Prostate gland (tissue), 2 donors: Measurements from ENCODE around the gene IL17RC. TPM values are rescaled to one million over a fixed set of nuclear protein-coding genes. Genes with fewer than 3 reads are reported as not detected.
A peak's percentile ranks its signal among the peaks of the same experiment; 100 is the strongest.
"Not testable (repeated sequence)": the region's sequence is repeated elsewhere in the genome, so short reads cannot be mapped to it uniquely, and the experiment has no call there.

Experiments used
- DNase-seq: peaks from one replicate; pipeline ENCODE4 v3.0.0-alpha.2; 2019; ENCODE audit warnings: low spot score
- H3K27ac ChIP-seq, 2 donors: fragments of 200-600 bp; sonication (generic); 2 replicates each; pipeline ENCODE4 v1.5.1; 2017 to 2019
- H3K27me3 ChIP-seq: fragments of 200-600 bp; sonication (generic); replicated peaks from 2 replicates; pipeline ENCODE4 v1.5.1; 2019; ENCODE audit not compliant: insufficient read depth
- H3K36me3 ChIP-seq, 2 donors: fragments of 200-600 bp; sonication (generic); 1 replicate in 1 of 2; 2 replicates in 1 of 2; pipeline versions ENCODE4 v1.5.1 to v1.8.1; 2017 to 2019
- H3K4me1 ChIP-seq: fragments of 200-600 bp; sonication (generic); replicated peaks from 2 replicates; pipeline ENCODE4 v1.5.1; 2019
- H3K4me3 ChIP-seq, 2 donors: fragments of 200-600 bp; sonication (generic); 2 replicates each; pipeline ENCODE4 v1.5.1; 2017 to 2019
- H3K9me3 ChIP-seq: fragments of 200-600 bp; sonication (generic); 2 replicates; pipeline ENCODE4 v1.5.1; 2017
- CTCF ChIP-seq, 4 experiments: fragments of 200-600 bp in 2 of 4; fragments of 450-650 bp in 2 of 4; sonication (generic) in 2 of 4; IDR thresholded peaks; 1 replicate in 3 of 4; 2 replicates in 1 of 4; pipeline ENCODE4 v1.5.1; 2016 to 2019; ENCODE audit warnings: antibody characterized with exemption in 4 of 4, mild to moderate bottlenecking in 2 of 4, moderate library complexity in 2 of 4
- POLR2A ChIP-seq: fragments of 450-650 bp; IDR thresholded peaks from one replicate; pipeline ENCODE4 v1.6.1; 2016; ENCODE audit warnings: antibody characterized with exemption, mild to moderate bottlenecking
- POLR2AphosphoS5 ChIP-seq: sonication (generic); formaldehyde crosslinking; IDR thresholded peaks from one replicate; pipeline ENCODE4 v1.6.1; 2017; ENCODE audit warnings: antibody characterized with exemption
- WGBS: methylation state at CpG from one replicate; pipeline ENCODE4 v1.1.5; 2018; 5-methylcytosine and 5-hydroxymethylcytosine counted together
- intact Hi-C: fragments of 100-400 bp; cut with DNase I; formaldehyde crosslinking; loops from one replicate; pipeline ENCODE4 v1.14.2; 2022
- total RNA-seq, 2 donors: library from RNA; depleted of rRNA; stranded (reverse); fragments of >200 nt; gene quantifications; one replicate each; pipeline ENCODE4 v1.1.0, GENCODE V29; 2016

Gene IL17RC
- total RNA-seq, 2 donors from 2014 or later = 80.7 to 152 TPM

DNA sequence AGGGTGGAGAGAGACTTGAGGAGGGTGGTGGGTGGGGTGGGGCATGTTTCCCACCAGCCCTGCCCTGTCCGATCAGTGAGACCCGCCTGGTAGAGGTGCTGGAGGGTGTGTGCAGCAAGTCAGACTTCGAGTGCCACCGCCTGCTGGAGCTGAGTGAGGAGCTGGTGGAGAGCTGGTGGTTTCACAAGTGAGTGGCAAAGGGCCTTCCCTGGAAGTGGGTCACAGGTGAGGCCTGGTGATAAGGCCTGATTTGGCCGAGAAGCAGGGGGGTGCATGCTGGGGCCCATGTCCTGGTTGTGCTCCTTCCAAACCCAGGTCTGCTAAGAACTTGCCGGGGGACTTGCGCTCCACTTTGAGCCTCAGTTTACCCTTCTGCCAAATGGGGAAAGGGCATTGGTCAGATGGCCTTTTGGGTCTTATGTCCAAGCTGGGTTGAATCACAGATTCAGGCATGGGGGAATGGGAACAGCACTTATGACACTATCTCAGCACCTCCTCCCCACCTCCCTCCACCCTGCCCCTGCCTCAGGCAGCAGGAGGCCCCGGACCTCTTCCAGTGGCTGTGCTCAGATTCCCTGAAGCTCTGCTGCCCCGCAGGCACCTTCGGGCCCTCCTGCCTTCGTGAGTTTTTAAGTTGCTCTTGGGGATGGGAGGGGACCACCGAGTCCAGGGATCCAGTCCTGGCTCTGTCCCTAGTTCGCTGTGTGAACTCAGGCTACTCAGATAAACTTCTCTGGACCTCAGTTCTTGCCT is 20.8 kb downstream of the IL17RC start:
- Histone ChIP-seq H3K4me1 (peaks cover 4% of the 10 kb centered on the region), H3K4me3 (no peak overlapping the region), H3K27me3 (no peaks in the 10 kb centered on the region), H3K27ac (no peak overlapping the region), H3K36me3 (no peaks in the 10 kb centered on the region), H3K9me3 (no peaks in the 10 kb centered on the region)
- TF ChIP-seq POLR2A = no peak
- no peak for TF ChIP-seq POLR2AphosphoS5
- no peak for TF ChIP-seq CTCF (IDR thresholded peaks at IDR 0.05)
- intact Hi-C loops = no loop called here
- DNase-seq = no peak
- 95% methylated on average over 13 of the region's 13 CpGs for WGBS

DNA sequence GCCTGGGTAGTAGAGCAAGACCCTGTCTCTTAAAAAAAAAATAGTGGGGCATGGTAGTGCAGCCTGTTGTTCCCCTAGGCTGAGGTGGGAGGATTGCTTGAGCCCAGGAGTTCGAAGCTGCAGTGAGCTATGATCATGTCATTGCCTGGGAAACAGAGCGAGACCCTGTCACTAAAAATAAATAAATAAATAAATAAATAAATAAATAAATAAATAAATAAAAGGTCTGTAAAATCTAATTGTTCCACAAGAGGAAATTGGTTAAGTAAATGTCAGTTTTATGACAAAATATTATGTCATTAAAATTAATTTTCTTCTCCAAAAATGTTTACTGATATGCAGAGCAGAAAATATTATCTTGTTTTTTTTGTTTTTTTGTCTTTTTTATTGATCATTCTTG is 22.1 kb downstream of the IL17RC start:
- no peak for DNase-seq
- Histone ChIP-seq H3K36me3 (no peaks in the 10 kb centered on the region), H3K27me3 (no peaks in the 10 kb centered on the region), H3K4me1 (no peaks in the 10 kb centered on the region), H3K4me3 (no peak overlapping the region), H3K9me3 (no peaks in the 10 kb centered on the region), H3K27ac (no peak overlapping the region)
- 92% methylated on average over 2 of the region's 2 CpGs for WGBS
- TF ChIP-seq CTCF (IDR thresholded peaks at IDR 0.05) = no peak
- TF ChIP-seq POLR2AphosphoS5 = no peak
- TF ChIP-seq POLR2A = no peak
- intact Hi-C loops = no loop called here

- 96% methylated on average over 22 of the region's 32 CpGs for WGBS
- not testable (repeated sequence) for H3K36me3 ChIP-seq, H3K4me3 ChIP-seq, H3K9me3 ChIP-seq, H3K27ac ChIP-seq, DNase-seq, H3K27me3 ChIP-seq, H3K4me1 ChIP-seq
- intact Hi-C loops = loop anchor here (10.0 kb wide), 2 partner anchors 175 to 285 kb away; partner anchors contain the start of gene BRK1
Measured at GRCh38 chr3:9939906-9940305, 23.0 kb downstream of the IL17RC start.

- DNase-seq = no peak
- H3K4me3 ChIP-seq = no peak overlapping the region
- H3K4me1 ChIP-seq = no peaks in the 10 kb centered on the region
- TF ChIP-seq POLR2A = no peak
- no peak for TF ChIP-seq CTCF (IDR thresholded peaks at IDR 0.05)
- no peak for TF ChIP-seq POLR2AphosphoS5
- intact Hi-C loops = loop anchor here (10.0 kb wide), 2 partner anchors 174 to 284 kb away; partner anchors contain the start of gene BRK1
- 93% methylated on average over 10 of the region's 10 CpGs for WGBS
- no peak overlapping the region for H3K27ac ChIP-seq
- no peaks in the 10 kb centered on the region for H3K36me3 ChIP-seq
- no peaks in the 10 kb centered on the region for H3K9me3 ChIP-seq
- H3K27me3 ChIP-seq = no peaks in the 10 kb centered on the region
Measured at GRCh38 chr3:9940746-9941145, 23.8 kb downstream of the IL17RC start.

GRCh38 chr3:9942164-9942563 is 25.3 kb downstream of the IL17RC start:
- WGBS = 80% methylated on average over 4 of the region's 4 CpGs
- H3K4me3 ChIP-seq = no peak overlapping the region
- intact Hi-C loops = loop anchor here (10.0 kb wide), 2 partner anchors 173 to 283 kb away; partner anchors contain the start of gene BRK1
- H3K27me3 ChIP-seq = no peaks in the 10 kb centered on the region
- H3K27ac ChIP-seq = peak overlapping the region in 1 of 2 donors; percentile 46
- DNase-seq = no peak
- no peak for TF ChIP-seq POLR2AphosphoS5
- no peak for TF ChIP-seq POLR2A
- TF ChIP-seq CTCF (IDR thresholded peaks at IDR 0.05) = no peak
- no peaks in the 10 kb centered on the region for H3K9me3 ChIP-seq
- no peaks in the 10 kb centered on the region for H3K36me3 ChIP-seq
- H3K4me1 ChIP-seq = no peaks in the 10 kb centered on the region
